22Rv1 (cell line): ENCODE results near the gene C16orf54.
"Not testable (repeated sequence)": the region's sequence is repeated elsewhere in the genome, so short reads cannot be mapped to it uniquely, and the experiment has no call there.

Experiments
- H3K27ac ChIP-seq: fragments of 450-650 bp; 2 replicates; pipeline ENCODE4 v1.5.1; 2017
- ZFX ChIP-seq: fragments of 450-650 bp; IDR thresholded peaks from 2 replicates; pipeline ENCODE4 v1.6.1; 2017; ENCODE audit warnings: antibody characterized with exemption, borderline replicate concordance
- TF ChIP-seq, protein P1 (sequence below): fragments of 450-650 bp; IDR thresholded peaks from 2 replicates; pipeline ENCODE4 v1.5.1; 2017; ENCODE audit warnings: mild to moderate bottlenecking

C16orf54 gene

DNA sequence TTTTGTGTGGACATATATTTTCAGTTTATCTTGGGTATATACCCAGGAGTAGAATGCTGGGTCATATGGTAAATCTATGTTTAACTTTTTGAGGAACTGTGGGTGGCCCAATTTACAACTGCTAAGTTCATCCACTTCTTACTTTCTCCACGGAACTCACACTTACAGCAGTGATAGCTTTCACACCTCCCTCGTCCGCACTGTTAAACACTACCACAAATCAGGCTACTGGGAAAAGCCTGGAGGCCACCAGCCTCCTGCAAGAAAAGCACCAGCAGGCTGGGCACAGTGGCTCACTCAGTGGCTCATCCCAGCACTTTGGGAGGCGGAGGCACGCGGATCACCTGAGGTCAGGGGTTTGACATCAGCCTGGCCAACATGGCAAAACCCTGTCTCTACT is 17.5 kb upstream of the C16orf54 start:
- H3K27ac ChIP-seq: no peak overlapping the region
- TF ChIP-seq, protein P1, sequence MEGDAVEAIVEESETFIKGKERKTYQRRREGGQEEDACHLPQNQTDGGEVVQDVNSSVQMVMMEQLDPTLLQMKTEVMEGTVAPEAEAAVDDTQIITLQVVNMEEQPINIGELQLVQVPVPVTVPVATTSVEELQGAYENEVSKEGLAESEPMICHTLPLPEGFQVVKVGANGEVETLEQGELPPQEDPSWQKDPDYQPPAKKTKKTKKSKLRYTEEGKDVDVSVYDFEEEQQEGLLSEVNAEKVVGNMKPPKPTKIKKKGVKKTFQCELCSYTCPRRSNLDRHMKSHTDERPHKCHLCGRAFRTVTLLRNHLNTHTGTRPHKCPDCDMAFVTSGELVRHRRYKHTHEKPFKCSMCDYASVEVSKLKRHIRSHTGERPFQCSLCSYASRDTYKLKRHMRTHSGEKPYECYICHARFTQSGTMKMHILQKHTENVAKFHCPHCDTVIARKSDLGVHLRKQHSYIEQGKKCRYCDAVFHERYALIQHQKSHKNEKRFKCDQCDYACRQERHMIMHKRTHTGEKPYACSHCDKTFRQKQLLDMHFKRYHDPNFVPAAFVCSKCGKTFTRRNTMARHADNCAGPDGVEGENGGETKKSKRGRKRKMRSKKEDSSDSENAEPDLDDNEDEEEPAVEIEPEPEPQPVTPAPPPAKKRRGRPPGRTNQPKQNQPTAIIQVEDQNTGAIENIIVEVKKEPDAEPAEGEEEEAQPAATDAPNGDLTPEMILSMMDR: no peak
- TF ChIP-seq ZFX: no peak

DNA sequence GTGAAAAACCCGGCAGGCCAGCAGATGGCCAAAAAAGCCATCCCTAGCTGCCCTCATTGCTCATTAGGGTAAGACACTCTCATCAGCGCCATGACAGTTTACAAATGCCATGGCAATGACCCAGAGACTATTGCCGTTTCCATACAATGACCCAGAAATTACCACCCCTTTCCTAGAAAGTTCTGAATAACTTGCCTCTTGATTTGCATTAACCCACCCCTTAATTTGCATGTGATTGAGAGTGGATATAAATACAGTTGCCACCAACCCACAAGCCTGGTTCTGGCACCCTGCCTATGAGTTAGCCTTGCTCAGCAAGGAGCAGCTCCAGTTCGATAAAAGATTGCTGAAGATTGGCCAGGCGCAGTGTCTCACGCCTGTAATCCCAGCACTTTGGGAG is 16.1 kb upstream of the C16orf54 start:
- TF ChIP-seq ZFX: no peak
- TF ChIP-seq, protein P1: no peak
- no peak overlapping the region for H3K27ac ChIP-seq

DNA sequence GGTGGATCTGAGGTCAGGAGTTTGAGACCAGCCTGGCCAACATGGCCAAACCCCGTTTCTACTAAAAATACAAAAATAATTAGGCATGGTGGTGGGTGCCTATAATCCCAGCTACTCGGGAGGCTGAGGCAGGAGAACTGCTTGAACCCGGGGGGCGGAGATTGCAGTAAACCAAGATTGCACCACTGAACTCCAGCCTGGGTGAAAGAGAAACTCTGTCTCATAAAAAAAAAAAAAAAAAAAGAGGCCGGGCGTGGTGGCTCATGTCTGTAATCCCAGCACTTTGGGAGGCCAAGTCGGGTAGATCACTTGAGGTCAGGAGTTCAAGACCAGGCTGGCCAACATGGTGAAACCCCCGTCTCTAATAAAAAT is 15.5 kb upstream of the C16orf54 start:
- H3K27ac ChIP-seq: not testable (repeated sequence)

DNA sequence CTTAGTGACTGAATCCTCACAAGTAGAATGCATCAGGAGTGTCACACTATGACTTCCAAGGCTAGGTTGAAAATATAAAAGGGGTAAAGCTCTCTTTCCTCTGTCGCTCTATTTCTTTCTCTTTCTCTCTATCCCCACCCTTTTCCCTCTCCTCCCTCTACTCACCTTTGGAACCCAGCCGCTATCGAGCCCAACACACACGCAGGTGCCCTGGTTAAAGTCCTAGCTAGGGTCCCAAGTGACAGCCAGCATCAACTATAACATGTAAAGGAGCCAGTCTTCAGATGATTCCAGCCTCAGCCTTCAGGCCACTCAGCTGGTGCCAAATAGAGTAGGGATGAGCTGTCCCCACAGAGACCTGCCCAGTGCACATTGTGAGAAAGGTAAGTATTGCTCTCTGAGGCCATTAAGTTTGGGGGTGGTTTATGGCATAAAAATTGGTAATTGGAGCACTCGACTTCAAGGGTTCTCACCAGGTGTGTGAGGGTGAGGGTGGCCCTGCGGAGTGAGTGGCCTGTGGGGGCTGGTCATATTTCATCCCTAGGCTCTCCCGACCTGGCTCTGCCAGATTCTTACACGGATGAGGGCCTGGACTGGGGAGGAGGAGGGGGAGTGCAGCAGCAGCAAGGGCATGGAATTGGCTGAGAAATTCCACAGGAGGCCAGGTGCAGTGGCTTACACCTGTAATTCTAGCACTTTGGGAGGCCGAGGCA is 14.9 kb upstream of the C16orf54 start:
- no peak overlapping the region for H3K27ac ChIP-seq
- no peak for TF ChIP-seq ZFX
- TF ChIP-seq, protein P1: no peak

DNA sequence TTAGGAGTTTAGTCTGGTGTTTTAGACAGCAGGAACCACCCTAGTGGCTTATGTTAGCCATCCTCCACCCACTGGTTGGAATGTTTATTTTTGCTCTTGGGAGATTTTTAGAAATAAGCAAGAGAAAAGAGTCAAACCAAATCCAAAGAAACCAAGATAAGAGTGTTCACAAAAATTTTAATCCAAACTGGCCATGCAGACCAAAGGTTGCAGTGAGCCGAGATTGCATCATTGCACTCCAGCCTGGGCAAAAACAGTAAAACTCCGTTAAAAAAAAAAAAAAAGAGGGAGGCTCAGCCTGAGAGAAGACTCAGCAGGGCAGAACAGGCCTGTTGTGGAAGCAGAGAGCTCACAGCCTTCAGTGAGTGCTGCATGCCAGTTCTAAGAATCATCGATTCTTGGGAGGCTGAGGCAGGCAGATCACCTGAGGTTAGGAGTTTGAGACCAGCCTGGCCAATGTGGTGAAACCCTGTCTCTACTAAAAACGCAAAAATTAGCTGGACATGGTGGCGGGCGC is 12.2 kb upstream of the C16orf54 start:
- TF ChIP-seq, protein P1: no peak
- no peak for TF ChIP-seq ZFX

DNA sequence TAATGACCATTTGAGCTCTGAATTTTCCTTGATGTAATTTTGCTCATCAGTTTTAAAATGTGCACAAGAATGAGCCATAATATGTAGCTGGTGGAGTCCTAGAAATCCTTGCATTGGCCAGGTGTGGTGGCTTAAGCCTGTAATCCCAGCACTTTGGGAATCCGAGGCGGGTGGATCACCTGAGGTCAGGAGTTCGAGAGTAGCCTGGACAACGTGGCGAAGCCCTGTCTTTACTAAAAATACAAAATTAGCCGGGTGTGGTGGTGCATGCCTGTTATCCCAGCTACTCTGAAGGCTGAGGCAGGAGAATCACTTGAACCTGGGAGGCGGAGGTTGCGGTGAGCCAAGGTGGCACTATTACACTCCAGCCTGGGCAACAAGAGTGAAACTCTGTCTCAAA is 11.3 kb upstream of the C16orf54 start:
- H3K27ac ChIP-seq: not testable (repeated sequence)

More for the DNA sequence above, 12.2 kb upstream of the C16orf54 start:
- H3K27ac ChIP-seq: no peak overlapping the region

DNA sequence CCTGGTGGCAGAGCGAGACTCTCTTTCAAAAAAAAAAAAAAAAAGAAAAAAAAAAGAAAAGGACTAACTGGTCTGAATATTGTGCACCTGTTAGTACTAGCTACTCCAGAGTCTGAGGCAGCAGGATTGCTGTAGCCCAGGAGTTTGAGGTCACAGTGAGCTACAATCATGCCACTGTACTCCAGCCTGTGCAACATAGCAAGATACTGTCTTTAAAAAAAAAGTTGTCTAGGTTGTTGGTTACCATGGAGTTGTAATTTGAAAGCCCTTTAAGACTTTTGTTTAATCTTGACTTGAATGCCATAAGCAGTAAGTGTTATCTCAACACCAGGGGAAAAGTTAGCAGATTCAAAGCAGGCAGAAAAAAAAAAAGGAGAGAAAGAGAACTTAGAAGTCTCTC is 10.9 kb upstream of the C16orf54 start:
- TF ChIP-seq, protein P1: no peak
- no peak for TF ChIP-seq ZFX
- H3K27ac ChIP-seq: no peak overlapping the region

DNA sequence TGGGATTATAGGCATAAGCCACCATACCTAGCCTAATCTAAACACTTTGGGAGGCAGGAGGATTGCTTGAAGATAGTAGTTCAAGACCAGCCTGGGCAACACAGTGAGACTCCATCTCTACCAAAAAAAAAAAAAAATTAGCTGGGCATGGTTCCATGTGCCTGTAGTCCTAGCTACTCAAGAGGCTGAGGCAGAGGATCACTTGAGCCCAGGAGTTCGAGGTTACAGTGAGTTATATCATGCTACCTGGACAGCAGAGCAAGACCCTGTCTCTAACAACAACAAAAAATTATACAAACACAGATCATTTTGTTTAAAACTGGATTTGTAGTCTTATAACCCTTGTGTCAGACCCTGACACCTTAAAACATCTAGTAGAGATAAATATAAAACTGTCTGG is 7.7 kb upstream of the C16orf54 start:
- no peak for TF ChIP-seq ZFX
- TF ChIP-seq, protein P1: no peak
- H3K27ac ChIP-seq: no peak overlapping the region

DNA sequence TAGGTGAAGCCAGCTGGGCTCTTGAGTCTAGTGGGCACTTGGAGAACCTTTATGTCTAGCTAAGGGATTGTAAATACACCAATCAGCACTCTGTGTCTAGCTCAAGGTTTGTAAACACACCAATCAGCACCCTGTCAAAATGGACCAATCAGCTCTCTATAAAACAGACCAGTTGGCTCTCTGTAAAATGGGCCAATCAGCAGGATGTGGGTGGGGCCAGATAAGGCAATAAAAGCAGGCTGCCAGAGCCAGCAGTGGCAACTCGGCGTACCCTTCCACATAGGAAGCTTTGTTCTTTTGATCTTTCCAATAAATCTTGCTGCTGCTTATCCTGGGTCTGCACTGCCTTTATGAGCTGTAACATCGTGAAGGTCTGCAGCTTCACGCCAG is 3.0 kb upstream of the C16orf54 start:
- not testable (repeated sequence) for H3K27ac ChIP-seq
